Measurements from ENCODE around the gene GTF3C2. TPM values are rescaled to one million over a fixed set of nuclear protein-coding genes. Genes with fewer than 3 reads are reported as not detected.
A peak's percentile ranks its signal among the peaks of the same experiment; 100 is the strongest.
"Not testable (repeated sequence)": the region's sequence is repeated elsewhere in the genome, so short reads cannot be mapped to it uniquely, and the experiment has no call there.

GTF3C2 gene
- total RNA-seq, 2 experiments from 2014 or later: 49.0 to 49.1 TPM

GRCh38 chr2:27370026-27370815 lies 13.7 kb upstream of the GTF3C2 start, which contains the start of the genes EIF2B4 and SNX17:
TSS of gene EIF2B4 (minus strand) at chr2:27370338. CDS start at chr2:27370314, 24 bp downstream.
TSS of gene SNX17 (plus strand) at chr2:27370616. CDS start at chr2:27370744, 128 bp downstream.
- H3K4me3 Mint-ChIP-seq: peak within 1 kb of the TSS; percentile 88
- no peaks in the 10 kb centered on the region for H3K27me3 Mint-ChIP-seq
- ChIA-PET CTCF (interaction anchor here (0.6 to 2.8 kb wide), 15 partner anchors 10 to 313 kb away, joined by 3 to 19 read pairs (median 4); partner anchors contain the start of genes GTF3C2, MPV17, NRBP1 and PPM1G), POLR2A (interaction anchor here (0.9 to 5.4 kb wide), 18 partner anchors 10 to 585 kb away, joined by 3 to 96 read pairs (median 7); partner anchors contain the start of genes CCDC121, CENPA, GPN1 and GTF3C2)
- H3K9me3 Mint-ChIP-seq: no peaks in the 10 kb centered on the region
- peaks cover 45% of the 10 kb centered on the region for H3K4me1 Mint-ChIP-seq
- peaks cover 70% of the 10 kb centered on the region for H3K36me3 Mint-ChIP-seq (ENCODE audit: low read depth)
- H3K27ac Mint-ChIP-seq: peak within 1 kb of the TSS; percentile 93
- peak; percentile 100 for DNase-seq

- peaks cover 45% of the 10 kb centered on the region for H3K4me1 Mint-ChIP-seq
- no peaks in the 10 kb centered on the region for H3K27me3 Mint-ChIP-seq
- no peaks in the 10 kb centered on the region for H3K9me3 Mint-ChIP-seq
- CTCF ChIA-PET: interaction anchor here (0.6 to 2.6 kb wide), 17 partner anchors 9 to 314 kb away, joined by 3 to 19 read pairs (median 4); partner anchors contain the start of genes GTF3C2, MPV17, NRBP1 and PPM1G
- DNase-seq: no peak
- peak overlapping the region; percentile 88 for H3K4me3 Mint-ChIP-seq
- peak overlapping the region; percentile 93 for H3K27ac Mint-ChIP-seq
- peaks cover 65% of the 10 kb centered on the region for H3K36me3 Mint-ChIP-seq (ENCODE audit: low read depth)
- POLR2A ChIA-PET: interaction anchor here (0.8 to 5.4 kb wide), 13 partner anchors 11 to 298 kb away, joined by 3 to 96 read pairs (median 6); partner anchors contain the start of genes GTF3C2, MPV17, NRBP1 and OST4
These were observed 13.0 kb upstream of the GTF3C2 start for GRCh38 chr2:27369471-27370025.

GRCh38 chr2:27363933-27364332 lies 7.4 kb upstream of the GTF3C2 start:
- POLR2A ChIA-PET: interaction anchor here (0.9 to 1.5 kb wide), 2 partner anchors 7 to 20 kb away, joined by 3 read pairs; no protein-coding TSS in a partner anchor
- H3K9me3 Mint-ChIP-seq: no peaks in the 10 kb centered on the region
- CTCF ChIA-PET: interaction anchor here (1.5 to 1.7 kb wide), 3 partner anchors 8 to 194 kb away, joined by 4 to 6 read pairs (median 5); no protein-coding TSS in a partner anchor
- no peak overlapping the region for H3K27ac Mint-ChIP-seq
- no peaks in the 10 kb centered on the region for H3K27me3 Mint-ChIP-seq
- H3K36me3 Mint-ChIP-seq (ENCODE audit: low read depth): peaks cover 35% of the 10 kb centered on the region
- DNase-seq: no peak
- peaks cover 18% of the 10 kb centered on the region for H3K4me1 Mint-ChIP-seq
- H3K4me3 Mint-ChIP-seq: no peak overlapping the region

GRCh38 chr2:27362678-27363420 lies 6.3 kb upstream of the GTF3C2 start:
- ChIA-PET CTCF (interaction anchor here (1.5 to 1.6 kb wide), 2 partner anchors 9 to 193 kb away, joined by 5 to 6 read pairs; no protein-coding TSS in a partner anchor), POLR2A (interaction anchor here (0.7 to 1.5 kb wide), 3 partner anchors 8 to 19 kb away, joined by 3 read pairs; no protein-coding TSS in a partner anchor)
- H3K27me3 Mint-ChIP-seq: no peaks in the 10 kb centered on the region
- no peaks in the 10 kb centered on the region for H3K9me3 Mint-ChIP-seq
- H3K4me3 Mint-ChIP-seq: no peak overlapping the region
- no peak for DNase-seq
- H3K36me3 Mint-ChIP-seq (ENCODE audit: low read depth): peaks cover 33% of the 10 kb centered on the region
- H3K4me1 Mint-ChIP-seq: peaks cover 16% of the 10 kb centered on the region
- H3K27ac Mint-ChIP-seq: no peak overlapping the region

- Mint-ChIP-seq H3K36me3 (ENCODE audit: low read depth) (peaks cover 8% of the 10 kb centered on the region), H3K27ac (peak overlapping the region; percentile 97), H3K27me3 (no peaks in the 10 kb centered on the region), H3K4me1 (peaks cover 53% of the 10 kb centered on the region), H3K4me3 (peak overlapping the region; percentile 95), H3K9me3 (no peaks in the 10 kb centered on the region)
- POLR2A ChIA-PET: interaction anchor here (0.6 to 3.1 kb wide), 14 partner anchors 10 to 305 kb away, joined by 3 to 67 read pairs (median 4); partner anchors contain the start of genes AGBL5, EIF2B4, MPV17 and NRBP1
- CTCF ChIA-PET: interaction anchor here (1.5 to 2.3 kb wide), 2 partner anchors 13 to 23 kb away, joined by 6 to 16 read pairs; partner anchors contain the start of genes EIF2B4 and SNX17
- peak; percentile 62 for DNase-seq
These were observed 545 bp downstream of the GTF3C2 start for GRCh38 chr2:27356056-27356381.

GRCh38 chr2:27354597-27354927 lies 2.0 kb downstream of the GTF3C2 start:
- Mint-ChIP-seq H3K36me3 (ENCODE audit: low read depth) (peaks cover 12% of the 10 kb centered on the region), H3K27me3 (no peaks in the 10 kb centered on the region), H3K4me1 (peaks cover 58% of the 10 kb centered on the region), H3K27ac (no peak overlapping the region), H3K4me3 (peak overlapping the region; percentile 32), H3K9me3 (no peaks in the 10 kb centered on the region)
- DNase-seq: no peak
- CTCF ChIA-PET: interaction anchor here (0.7 to 2.3 kb wide), 3 partner anchors 51 to 76 kb away, joined by 3 to 8 read pairs (median 3); no protein-coding TSS in a partner anchor
- POLR2A ChIA-PET: interaction anchor here (1.2 to 1.4 kb wide), 3 partner anchors 15 to 137 kb away, joined by 3 to 4 read pairs (median 3); partner anchors contain the start of gene CAD

- Mint-ChIP-seq H3K36me3 (ENCODE audit: low read depth) (peaks cover 15% of the 10 kb centered on the region), H3K4me3 (peak overlapping the region; percentile 32), H3K27me3 (no peaks in the 10 kb centered on the region), H3K27ac (no peak overlapping the region), H3K9me3 (no peaks in the 10 kb centered on the region), H3K4me1 (peaks cover 59% of the 10 kb centered on the region)
- no peak for DNase-seq
- CTCF ChIA-PET: interaction anchor here (0.7 to 2.3 kb wide), 4 partner anchors 51 to 330 kb away, joined by 3 to 8 read pairs (median 3); no protein-coding TSS in a partner anchor
- POLR2A ChIA-PET: interaction anchor here (1.2 to 1.4 kb wide), 3 partner anchors 15 to 136 kb away, joined by 3 to 4 read pairs (median 3); partner anchors contain the start of gene CAD
These were observed 2.6 kb downstream of the GTF3C2 start for GRCh38 chr2:27353762-27354596.

- H3K27me3 Mint-ChIP-seq, H3K9me3 Mint-ChIP-seq, DNase-seq, H3K4me3 Mint-ChIP-seq, H3K27ac Mint-ChIP-seq: not testable (repeated sequence)
- Mint-ChIP-seq H3K36me3 (ENCODE audit: low read depth) (peaks cover 12% of the 10 kb centered on the region), H3K4me1 (peaks cover 56% of the 10 kb centered on the region)
- POLR2A ChIA-PET: interaction anchor here (1.2 to 1.4 kb wide), 3 partner anchors 16 to 136 kb away, joined by 3 to 4 read pairs (median 3); partner anchors contain the start of gene CAD
- CTCF ChIA-PET: interaction anchor here (1.2 to 2.3 kb wide), 3 partner anchors 50 to 350 kb away, joined by 3 to 8 read pairs (median 3); no protein-coding TSS in a partner anchor
These were observed 3.2 kb downstream of the GTF3C2 start for GRCh38 chr2:27353386-27353761.

GRCh38 chr2:27351802-27352598 lies 4.6 kb downstream of the GTF3C2 start:
- peaks cover 48% of the 10 kb centered on the region for H3K4me1 Mint-ChIP-seq
- H3K36me3 Mint-ChIP-seq (ENCODE audit: low read depth): peaks cover 19% of the 10 kb centered on the region
- H3K27me3 Mint-ChIP-seq: no peaks in the 10 kb centered on the region
- CTCF ChIA-PET: interaction anchor here (1.2 to 1.5 kb wide), 6 partner anchors 12 to 352 kb away, joined by 3 to 4 read pairs (median 4); partner anchors contain the start of genes EIF2B4 and PPM1G
- POLR2A ChIA-PET: interaction anchor here (0.6 to 2.8 kb wide), 6 partner anchors 10 to 218 kb away, joined by 3 to 13 read pairs (median 7); partner anchors contain the start of genes EIF2B4, MPV17, NRBP1 and PREB
- H3K4me3 Mint-ChIP-seq: no peak overlapping the region
- DNase-seq: no peak
- H3K9me3 Mint-ChIP-seq: no peaks in the 10 kb centered on the region
- H3K27ac Mint-ChIP-seq: peak overlapping the region; percentile 23

GRCh38 chr2:27350106-27350693 lies 6.4 kb downstream of the GTF3C2 start:
- POLR2A ChIA-PET: interaction anchor here (2.6 to 2.8 kb wide), 2 partner anchors 20 to 27 kb away, joined by 11 to 12 read pairs; partner anchors contain the start of genes EIF2B4, MPV17 and SNX17
- Mint-ChIP-seq H3K4me1 (peaks cover 38% of the 10 kb centered on the region), H3K4me3 (no peak overlapping the region), H3K9me3 (no peaks in the 10 kb centered on the region), H3K27me3 (no peaks in the 10 kb centered on the region), H3K27ac (no peak overlapping the region), H3K36me3 (ENCODE audit: low read depth) (peaks cover 15% of the 10 kb centered on the region)
- CTCF ChIA-PET: interaction anchor here (0.6 to 1.7 kb wide), 3 partner anchors 19 to 116 kb away, joined by 3 to 5 read pairs (median 3); partner anchors contain the start of gene EIF2B4
- DNase-seq: no peak
